Karpas-422 (cell line): ENCODE results near the gene OR1D5. TPM values are rescaled to one million over a fixed set of nuclear protein-coding genes. Genes with fewer than 3 reads are reported as not detected.

ENCODE experiments used
- DNase-seq: peaks from one replicate; pipeline ENCODE4 v3.0.0-alpha.2; 2015
- H2AFZ ChIP-seq: fragments of 200-600 bp; sonication (generic); 2 replicates; pipeline ENCODE4 v1.6.1; 2014; ENCODE audit warnings: antibody characterized with exemption, low read length, mixed read lengths
- H3K27ac ChIP-seq: fragments of 200-600 bp; sonication (generic); 2 replicates; pipeline ENCODE4 v1.5.1; 2014; ENCODE audit warnings: mild to moderate bottlenecking, low read length, moderate library complexity
- H3K27me3 ChIP-seq: fragments of 200-600 bp; sonication (generic); 2 replicates; pipeline ENCODE4 v1.6.1; 2014; ENCODE audit warnings: low read length, mixed read lengths
- H3K36me3 ChIP-seq: fragments of 200-600 bp; sonication (generic); 2 replicates; pipeline ENCODE4 v1.6.1; 2014; ENCODE audit warnings: low read length, mixed read lengths; ENCODE audit not compliant: insufficient read depth
- H3K4me1 ChIP-seq: fragments of 200-600 bp; sonication (generic); 2 replicates; pipeline ENCODE4 v1.6.1; 2014; ENCODE audit warnings: mild to moderate bottlenecking, low read length, mixed read lengths
- H3K4me2 ChIP-seq: fragments of 200-600 bp; sonication (generic); 2 replicates; pipeline ENCODE4 v1.6.1; 2014; ENCODE audit warnings: low read length, low read depth, mild to moderate bottlenecking; ENCODE audit not compliant: poor library complexity, severe bottlenecking
- H3K4me3 ChIP-seq: fragments of 200-600 bp; sonication (generic); 2 replicates; pipeline ENCODE4 v1.5.1; 2014; ENCODE audit warnings: mild to moderate bottlenecking, antibody characterized with exemption, low read length, mixed read lengths
- H3K79me2 ChIP-seq: fragments of 200-600 bp; sonication (generic); 2 replicates; pipeline ENCODE4 v1.6.1; 2014; ENCODE audit warnings: mild to moderate bottlenecking, low read length, mixed read lengths
- H3K9ac ChIP-seq: fragments of 200-600 bp; sonication (generic); 2 replicates; pipeline ENCODE4 v1.6.0; 2014; ENCODE audit warnings: low read length
- H3K9me2 ChIP-seq: fragments of 200-600 bp; sonication (generic), shearing (Covaris generic); replicated peaks from 2 replicates; pipeline ENCODE4 v1.6.0; 2014; ENCODE audit warnings: mild to moderate bottlenecking, low read length, moderate library complexity; ENCODE audit not compliant: insufficient read depth
- H3K9me3 ChIP-seq: fragments of 300-700, 200-600 bp; sonication (generic); 2 replicates; pipeline ENCODE4 v1.6.1; 2014; ENCODE audit warnings: low read length, mixed read lengths
- H4K20me1 ChIP-seq: fragments of 200-600 bp; sonication (generic); 2 replicates; pipeline ENCODE4 v1.6.1; 2014; ENCODE audit warnings: mild to moderate bottlenecking, antibody characterized with exemption, low read length, low read depth; ENCODE audit not compliant: insufficient read depth
- total RNA-seq: library from RNA; depleted of rRNA; stranded (reverse); fragments of >200 nt; shearing (Covaris generic); gene quantifications from 2 replicates; pipeline ENCODE4 v1.2.3, GENCODE V29; 2014; ENCODE audit warnings: low replicate concordance

Gene OR1D5
- total RNA-seq, 1 experiment from 2014 or later: not detected

GRCh38 chr17:3029213-3029913, 34.0 kb downstream of the OR1D5 start:
- 0 out of 2 replicates have a peak, but pooled peaks cover 3% of the 10 kb centered on the region for H3K36me3 ChIP-seq
- H3K4me1 ChIP-seq: no peaks in the 10 kb centered on the region
- H4K20me1 ChIP-seq: no peaks in the 10 kb centered on the region
- H3K27ac ChIP-seq: no peak overlapping the region
- H3K9me2 ChIP-seq: no peaks in the 10 kb centered on the region
- DNase-seq: no peak
- no peaks in the 10 kb centered on the region for H3K27me3 ChIP-seq
- no peak overlapping the region for H3K4me2 ChIP-seq
- no peaks in the 10 kb centered on the region for H3K79me2 ChIP-seq
- no peak overlapping the region for H3K9ac ChIP-seq
- no peak overlapping the region for H3K4me3 ChIP-seq
- no peak overlapping the region for H2AFZ ChIP-seq
- no peaks in the 10 kb centered on the region for H3K9me3 ChIP-seq

- no peak overlapping the region for H3K4me3 ChIP-seq
- H3K4me2 ChIP-seq: no peak overlapping the region
- H3K9ac ChIP-seq: no peak overlapping the region
- peaks cover 3% of the 10 kb centered on the region; the same call in 1 of the 2 replicates for H3K9me3 ChIP-seq
- H4K20me1 ChIP-seq: no peaks in the 10 kb centered on the region
- no peak overlapping the region for H2AFZ ChIP-seq
- DNase-seq: no peak
- no peaks in the 10 kb centered on the region for H3K79me2 ChIP-seq
- H3K27ac ChIP-seq: no peak overlapping the region
- no peaks in the 10 kb centered on the region for H3K9me2 ChIP-seq
- no peaks in the 10 kb centered on the region for H3K27me3 ChIP-seq
- H3K4me1 ChIP-seq: no peaks in the 10 kb centered on the region
- peaks cover 7% of the 10 kb centered on the region for H3K36me3 ChIP-seq
Measured at GRCh38 chr17:3027786-3028532, 35.4 kb downstream of the OR1D5 start.

GRCh38 chr17:3026856-3027751, 36.3 kb downstream of the OR1D5 start:
- no peaks in the 10 kb centered on the region for H3K79me2 ChIP-seq
- no peak overlapping the region for H3K4me2 ChIP-seq
- H3K27ac ChIP-seq: no peak overlapping the region
- H3K27me3 ChIP-seq: no peaks in the 10 kb centered on the region
- DNase-seq: no peak
- no peak overlapping the region for H2AFZ ChIP-seq
- H3K4me3 ChIP-seq: no peak overlapping the region
- no peaks in the 10 kb centered on the region for H3K4me1 ChIP-seq
- no peaks in the 10 kb centered on the region for H4K20me1 ChIP-seq
- no peak overlapping the region for H3K9ac ChIP-seq
- peaks cover 7% of the 10 kb centered on the region; the same call in 1 of the 2 replicates for H3K9me3 ChIP-seq
- no peaks in the 10 kb centered on the region for H3K9me2 ChIP-seq
- H3K36me3 ChIP-seq: peaks cover 11% of the 10 kb centered on the region

- Histone ChIP-seq H3K27ac (no peak overlapping the region), H3K79me2 (no peaks in the 10 kb centered on the region), H3K4me3 (no peak overlapping the region), H3K36me3 (peaks cover 17% of the 10 kb centered on the region), H2AFZ (no peak overlapping the region), H3K9me2 (no peaks in the 10 kb centered on the region), H3K4me1 (no peaks in the 10 kb centered on the region), H3K27me3 (no peaks in the 10 kb centered on the region), H4K20me1 (no peaks in the 10 kb centered on the region), H3K9ac (no peak overlapping the region), H3K4me2 (no peak overlapping the region), H3K9me3 (peaks cover 7% of the 10 kb centered on the region; the same call in 1 of the 2 replicates)
- no peak for DNase-seq
Measured at GRCh38 chr17:3026125-3026855, 37.1 kb downstream of the OR1D5 start.

- Histone ChIP-seq H3K4me1 (no peaks in the 10 kb centered on the region), H4K20me1 (no peaks in the 10 kb centered on the region), H3K27ac (no peak overlapping the region), H3K9me2 (no peaks in the 10 kb centered on the region), H2AFZ (no peak overlapping the region), H3K4me2 (no peak overlapping the region), H3K9me3 (peaks cover 7% of the 10 kb centered on the region; the same call in 1 of the 2 replicates), H3K4me3 (no peak overlapping the region), H3K27me3 (no peaks in the 10 kb centered on the region), H3K79me2 (no peaks in the 10 kb centered on the region), H3K9ac (no peak overlapping the region), H3K36me3 (peaks cover 17% of the 10 kb centered on the region)
- no peak for DNase-seq
Measured at GRCh38 chr17:3025421-3026124, 37.8 kb downstream of the OR1D5 start.

GRCh38 chr17:3024346-3024745, 39.1 kb downstream of the OR1D5 start:
- Histone ChIP-seq H4K20me1 (no peaks in the 10 kb centered on the region), H3K4me3 (no peak overlapping the region), H3K9ac (no peak overlapping the region), H3K79me2 (no peaks in the 10 kb centered on the region), H2AFZ (no peak overlapping the region), H3K4me1 (no peaks in the 10 kb centered on the region), H3K36me3 (peaks cover 14% of the 10 kb centered on the region), H3K4me2 (no peak overlapping the region), H3K27ac (no peak overlapping the region), H3K9me3 (peaks cover 7% of the 10 kb centered on the region; the same call in 1 of the 2 replicates), H3K9me2 (no peaks in the 10 kb centered on the region), H3K27me3 (no peaks in the 10 kb centered on the region)
- no peak for DNase-seq

GRCh38 chr17:3022197-3022596, 41.2 kb downstream of the OR1D5 start:
- Histone ChIP-seq H3K9me2 (no peaks in the 10 kb centered on the region), H3K27ac (no peak overlapping the region), H3K4me2 (no peak overlapping the region), H3K4me3 (no peak overlapping the region), H3K9me3 (peaks cover 7% of the 10 kb centered on the region; the same call in 1 of the 2 replicates), H3K79me2 (no peaks in the 10 kb centered on the region), H3K4me1 (no peaks in the 10 kb centered on the region), H3K36me3 (peaks cover 14% of the 10 kb centered on the region), H2AFZ (no peak overlapping the region), H3K9ac (no peak overlapping the region), H4K20me1 (no peaks in the 10 kb centered on the region), H3K27me3 (no peaks in the 10 kb centered on the region)
- DNase-seq: no peak
